ENCODE measurements around the gene BZW1.
"Not testable (repeated sequence)": the region's sequence is repeated elsewhere in the genome, so short reads cannot be mapped to it uniquely, and the experiment has no call there.

Gene BZW1

GRCh38 chr2:200791905-200792304 is 19.8 kb upstream of the BZW1 start:
- Histone ChIP-seq H3K9me3 (ENCODE audit: insufficient read depth, low read depth, low read length) (no peaks in the 10 kb centered on the region), H3K9ac (ENCODE audit: low read depth, low read length) (no peak overlapping the region), H3K27me3 (ENCODE audit: insufficient read depth, low read length) (no peaks in the 10 kb centered on the region), H3K27ac (ENCODE audit: low read depth, low read length) (no peak overlapping the region), H3K4me3 (ENCODE audit: low read length) (no peak overlapping the region), H3K4me1 (ENCODE audit: insufficient read depth, low read length) (peaks cover 9% of the 10 kb centered on the region; the same call in 1 of the 2 replicates), H3K36me3 (ENCODE audit: insufficient read depth, low read length) (no peaks in the 10 kb centered on the region)

GRCh38 chr2:200794143-200794542 is 17.6 kb upstream of the BZW1 start:
- Histone ChIP-seq H3K27me3 (ENCODE audit: insufficient read depth, low read length) (no peaks in the 10 kb centered on the region), H3K36me3 (ENCODE audit: insufficient read depth, low read length) (no peaks in the 10 kb centered on the region), H3K27ac (ENCODE audit: low read depth, low read length) (no peak overlapping the region), H3K4me3 (ENCODE audit: low read length) (no peak overlapping the region), H3K4me1 (ENCODE audit: insufficient read depth, low read length) (peaks cover 9% of the 10 kb centered on the region; the same call in 1 of the 2 replicates), H3K9ac (ENCODE audit: low read depth, low read length) (no peak overlapping the region), H3K9me3 (ENCODE audit: insufficient read depth, low read depth, low read length) (no peaks in the 10 kb centered on the region)
- WGBS: 100% methylated on average over 2 of the region's 2 CpGs

GRCh38 chr2:200795028-200795440 is 16.7 kb upstream of the BZW1 start:
- Histone ChIP-seq H3K27ac (ENCODE audit: low read depth, low read length) (no peak overlapping the region), H3K27me3 (ENCODE audit: insufficient read depth, low read length) (no peaks in the 10 kb centered on the region), H3K9ac (ENCODE audit: low read depth, low read length) (no peak overlapping the region), H3K36me3 (ENCODE audit: insufficient read depth, low read length) (no peaks in the 10 kb centered on the region), H3K4me1 (ENCODE audit: insufficient read depth, low read length) (peaks cover 9% of the 10 kb centered on the region; the same call in 1 of the 2 replicates), H3K4me3 (ENCODE audit: low read length) (no peak overlapping the region), H3K9me3 (ENCODE audit: insufficient read depth, low read depth, low read length) (no peaks in the 10 kb centered on the region)
- WGBS: 74% methylated on average over 8 of the region's 8 CpGs

GRCh38 chr2:200796561-200796960 is 15.1 kb upstream of the BZW1 start:
- 94% methylated on average over 1 of the region's 1 CpG for WGBS
- H3K9ac ChIP-seq (ENCODE audit: low read depth, low read length): no peak overlapping the region

GRCh38 chr2:200797242-200797770 is 14.4 kb upstream of the BZW1 start:
- H3K4me3 ChIP-seq (ENCODE audit: low read length): no peak overlapping the region
- H3K27ac ChIP-seq (ENCODE audit: low read depth, low read length): no peak overlapping the region
- no peak overlapping the region for H3K9ac ChIP-seq (ENCODE audit: low read depth, low read length)
- H3K9me3 ChIP-seq (ENCODE audit: insufficient read depth, low read depth, low read length): no peaks in the 10 kb centered on the region
- no peaks in the 10 kb centered on the region for H3K27me3 ChIP-seq (ENCODE audit: insufficient read depth, low read length)
- no peaks in the 10 kb centered on the region for H3K36me3 ChIP-seq (ENCODE audit: insufficient read depth, low read length)
- WGBS: 95% methylated on average over 7 of the region's 7 CpGs
- H3K4me1 ChIP-seq (ENCODE audit: insufficient read depth, low read length): no peaks in the 10 kb centered on the region

More at GRCh38 chr2:200796561-200796960, 15.1 kb upstream of the BZW1 start:
- no peaks in the 10 kb centered on the region for H3K27me3 ChIP-seq (ENCODE audit: insufficient read depth, low read length)
- no peaks in the 10 kb centered on the region for H3K4me1 ChIP-seq (ENCODE audit: insufficient read depth, low read length)
- no peaks in the 10 kb centered on the region for H3K36me3 ChIP-seq (ENCODE audit: insufficient read depth, low read length)
- H3K4me3 ChIP-seq (ENCODE audit: low read length): no peak overlapping the region
- no peak overlapping the region for H3K27ac ChIP-seq (ENCODE audit: low read depth, low read length)
- H3K9me3 ChIP-seq (ENCODE audit: insufficient read depth, low read depth, low read length): no peaks in the 10 kb centered on the region

- Histone ChIP-seq H3K4me3 (ENCODE audit: low read length) (no peak overlapping the region), H3K9ac (ENCODE audit: low read depth, low read length) (no peak overlapping the region), H3K27ac (ENCODE audit: low read depth, low read length) (no peak overlapping the region), H3K27me3 (ENCODE audit: insufficient read depth, low read length) (no peaks in the 10 kb centered on the region), H3K36me3 (ENCODE audit: insufficient read depth, low read length) (no peaks in the 10 kb centered on the region), H3K9me3 (ENCODE audit: insufficient read depth, low read depth, low read length) (no peaks in the 10 kb centered on the region), H3K4me1 (ENCODE audit: insufficient read depth, low read length) (no peaks in the 10 kb centered on the region)
- WGBS: 93% methylated on average over 1 of the region's 1 CpG
These were observed 13.2 kb upstream of the BZW1 start for GRCh38 chr2:200798514-200798913.

GRCh38 chr2:200800458-200800857 is 11.3 kb upstream of the BZW1 start:
- no peaks in the 10 kb centered on the region for H3K9me3 ChIP-seq (ENCODE audit: insufficient read depth, low read depth, low read length)

GRCh38 chr2:200801431-200801830 is 10.3 kb upstream of the BZW1 start:
- not testable (repeated sequence) for H3K4me1 ChIP-seq (ENCODE audit: insufficient read depth, low read length); H3K36me3 ChIP-seq (ENCODE audit: insufficient read depth, low read length); H3K9ac ChIP-seq (ENCODE audit: low read depth, low read length); H3K4me3 ChIP-seq (ENCODE audit: low read length); H3K27ac ChIP-seq (ENCODE audit: low read depth, low read length); H3K27me3 ChIP-seq (ENCODE audit: insufficient read depth, low read length); H3K9me3 ChIP-seq (ENCODE audit: insufficient read depth, low read depth, low read length)
- WGBS: no CpG with 5 or more reads among the region's 1 CpG

More at GRCh38 chr2:200800458-200800857, 11.3 kb upstream of the BZW1 start:
- Histone ChIP-seq H3K27me3 (ENCODE audit: insufficient read depth, low read length) (no peaks in the 10 kb centered on the region), H3K36me3 (ENCODE audit: insufficient read depth, low read length) (no peaks in the 10 kb centered on the region), H3K4me3 (ENCODE audit: low read length) (no peak overlapping the region), H3K9ac (ENCODE audit: low read depth, low read length) (no peak overlapping the region), H3K4me1 (ENCODE audit: insufficient read depth, low read length) (no peaks in the 10 kb centered on the region), H3K27ac (ENCODE audit: low read depth, low read length) (no peak overlapping the region)
- no CpG with 5 or more reads among the region's 2 CpGs for WGBS

GRCh38 chr2:200809506-200810251 is 2.0 kb upstream of the BZW1 start:
- H3K27ac ChIP-seq (ENCODE audit: low read depth, low read length): no peak overlapping the region

GRCh38 chr2:200810252-200810997 is 1.3 kb upstream of the BZW1 start:
- H3K27me3 ChIP-seq (ENCODE audit: insufficient read depth, low read length): no peaks in the 10 kb centered on the region
- peak overlapping the region; percentile 69; the same call in 1 of the 2 replicates for H3K9ac ChIP-seq (ENCODE audit: low read depth, low read length)
- H3K9me3 ChIP-seq (ENCODE audit: insufficient read depth, low read depth, low read length): no peaks in the 10 kb centered on the region
- no peak overlapping the region for H3K27ac ChIP-seq (ENCODE audit: low read depth, low read length)
- H3K36me3 ChIP-seq (ENCODE audit: insufficient read depth, low read length): peaks cover 25% of the 10 kb centered on the region
- WGBS: 64% methylated on average over 6 of the region's 6 CpGs
- H3K4me3 ChIP-seq (ENCODE audit: low read length): peak overlapping the region; percentile 65
- H3K4me1 ChIP-seq (ENCODE audit: insufficient read depth, low read length): peaks cover 17% of the 10 kb centered on the region

More at GRCh38 chr2:200809506-200810251, 2.0 kb upstream of the BZW1 start:
- H3K36me3 ChIP-seq (ENCODE audit: insufficient read depth, low read length): peaks cover 17% of the 10 kb centered on the region
- 91% methylated on average over 7 of the region's 7 CpGs for WGBS
- H3K4me1 ChIP-seq (ENCODE audit: insufficient read depth, low read length): peaks cover 17% of the 10 kb centered on the region
- no peak overlapping the region for H3K9ac ChIP-seq (ENCODE audit: low read depth, low read length)
- H3K9me3 ChIP-seq (ENCODE audit: insufficient read depth, low read depth, low read length): no peaks in the 10 kb centered on the region
- no peak overlapping the region for H3K4me3 ChIP-seq (ENCODE audit: low read length)
- no peaks in the 10 kb centered on the region for H3K27me3 ChIP-seq (ENCODE audit: insufficient read depth, low read length)

- Histone ChIP-seq H3K4me3 (ENCODE audit: low read length) (peak overlapping the region; percentile 65), H3K27ac (ENCODE audit: low read depth, low read length) (peak overlapping the region; percentile 65), H3K4me1 (ENCODE audit: insufficient read depth, low read length) (peaks cover 17% of the 10 kb centered on the region), H3K9me3 (ENCODE audit: insufficient read depth, low read depth, low read length) (no peaks in the 10 kb centered on the region), H3K9ac (ENCODE audit: low read depth, low read length) (peak overlapping the region; percentile 69), H3K36me3 (ENCODE audit: insufficient read depth, low read length) (peaks cover 30% of the 10 kb centered on the region), H3K27me3 (ENCODE audit: insufficient read depth, low read length) (no peaks in the 10 kb centered on the region)
- WGBS: 15% methylated on average over 11 of the region's 11 CpGs
These were observed 745 bp upstream of the BZW1 start for GRCh38 chr2:200810998-200811332.
